Activated CD4-positive, alpha-beta T cell treated with anti-CD3 and anti-CD28 coated beads, Interleukin-2, amount 10 ng/mL, durations not matched to agents 7 days and 5 days (primary cell): Measurements from ENCODE around the gene SAMD1. TPM values are rescaled to one million over a fixed set of nuclear protein-coding genes. Genes with fewer than 3 reads are reported as not detected.

Experiments used
- CTCF ChIA-PET: fragments of 350-600 bp; sonication (Branson Sonifier 250); formaldehyde crosslinking; loops from one replicate; lab custom pipeline; 2021; ENCODE audit warnings: antibody characterized with exemption; lab: Charles Lee
- POLR2A ChIA-PET: fragments of 350-600 bp; sonication (Branson Sonifier 250); formaldehyde crosslinking; loops from one replicate; lab custom pipeline; 2021; ENCODE audit warnings: antibody characterized with exemption; lab: Charles Lee
- DNase-seq: peaks from one replicate; pipeline ENCODE4 v3.0.0-alpha.2; 2020
- H3K27ac Mint-ChIP-seq: one replicate; pipeline ENCODE4 v1.8.0; 2021; ENCODE audit warnings: mild to moderate bottlenecking, moderate library complexity, mixed read lengths
- H3K27me3 Mint-ChIP-seq: one replicate; pipeline ENCODE4 v1.8.0; 2021; ENCODE audit warnings: mixed read lengths
- H3K36me3 Mint-ChIP-seq: one replicate; pipeline ENCODE4 v1.8.0; 2021; ENCODE audit warnings: low read depth, mixed read lengths
- H3K4me1 Mint-ChIP-seq: one replicate; pipeline ENCODE4 v1.8.0; 2021; ENCODE audit warnings: mixed read lengths
- H3K4me3 Mint-ChIP-seq: one replicate; pipeline ENCODE4 v1.8.0; 2021; ENCODE audit warnings: mild to moderate bottlenecking, moderate library complexity, mixed read lengths
- H3K9me3 Mint-ChIP-seq: one replicate; pipeline ENCODE4 v1.8.0; 2021; ENCODE audit warnings: mixed read lengths
- total RNA-seq, 2 experiments: library from RNA; stranded (reverse); gene quantifications; one replicate each; pipeline ENCODE4 v1.2.3, GENCODE V29; 2021

SAMD1 gene
- total RNA-seq, 2 experiments from 2014 or later: 80.7 to 84.5 TPM

GRCh38 chr19:14096272-14096992, 5.9 kb upstream of the SAMD1 start:
- ChIA-PET POLR2A (no interaction called here), CTCF (interaction anchor here (0.6 to 1.3 kb wide), 2 partner anchors 11 to 34 kb away, joined by 3 read pairs; no protein-coding TSS in a partner anchor)
- Mint-ChIP-seq H3K4me1 (peaks cover 14% of the 10 kb centered on the region), H3K27me3 (no peaks in the 10 kb centered on the region), H3K27ac (no peak overlapping the region), H3K36me3 (peaks cover 29% of the 10 kb centered on the region), H3K4me3 (no peak overlapping the region), H3K9me3 (peaks cover 9% of the 10 kb centered on the region)
- DNase-seq: no peak

DNA sequence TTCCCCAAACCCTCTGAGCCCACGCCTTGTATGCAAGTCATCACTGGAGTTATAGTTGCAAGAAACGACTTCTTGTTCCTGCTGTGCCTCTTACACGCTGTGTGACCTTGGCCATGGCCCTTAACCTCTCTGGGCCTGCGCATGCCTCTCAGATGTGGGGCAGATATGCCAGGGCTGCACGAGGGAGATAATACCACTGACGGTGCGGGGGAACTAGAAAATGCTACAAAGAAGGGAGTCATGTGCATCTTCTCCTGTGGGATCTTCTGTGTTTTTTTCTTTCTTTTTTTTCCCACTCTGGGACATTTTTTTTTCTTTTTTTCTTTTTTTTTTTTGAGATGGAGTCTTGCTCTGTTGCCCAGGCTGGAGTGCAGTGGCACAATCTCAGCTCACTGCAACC, 4.3 kb upstream of the SAMD1 start:
- DNase-seq: no peak
- Mint-ChIP-seq H3K27me3 (no peaks in the 10 kb centered on the region), H3K27ac (no peak overlapping the region), H3K9me3 (peaks cover 9% of the 10 kb centered on the region), H3K4me1 (peaks cover 14% of the 10 kb centered on the region), H3K36me3 (peaks cover 25% of the 10 kb centered on the region), H3K4me3 (no peak overlapping the region)
- ChIA-PET POLR2A (no interaction called here), CTCF (interaction anchor here (0.8 to 2.3 kb wide), 4 partner anchors 18 to 113 kb away, joined by 3 to 11 read pairs (median 5); partner anchors contain the start of genes ASF1B and MISP3)

- no peaks in the 10 kb centered on the region for H3K27me3 Mint-ChIP-seq
- ChIA-PET POLR2A (interaction anchor here (0.5 kb wide), 1 partner anchor 123 kb away, joined by 4 read pairs; no protein-coding TSS in a partner anchor), CTCF (interaction anchor here (1.8 to 2.3 kb wide), 2 partner anchors 20 to 43 kb away, joined by 6 to 11 read pairs; partner anchors contain the start of gene ASF1B)
- peaks cover 24% of the 10 kb centered on the region for H3K4me1 Mint-ChIP-seq
- H3K9me3 Mint-ChIP-seq: peaks cover 9% of the 10 kb centered on the region
- no peak for DNase-seq
- H3K27ac Mint-ChIP-seq: peak overlapping the region; percentile 61
- H3K4me3 Mint-ChIP-seq: peak overlapping the region; percentile 45
- peaks cover 34% of the 10 kb centered on the region for H3K36me3 Mint-ChIP-seq
These were observed 2.7 kb upstream of the SAMD1 start for GRCh38 chr19:14093117-14093823.

- H3K27me3 Mint-ChIP-seq: no peaks in the 10 kb centered on the region
- peak; percentile 65 for DNase-seq
- POLR2A ChIA-PET: interaction anchor here (0.5 kb wide), 1 partner anchor 1360 kb away, joined by 5 read pairs; no protein-coding TSS in a partner anchor
These were observed 1.4 kb upstream of the SAMD1 start for GRCh38 chr19:14091813-14092462.

GRCh38 chr19:14091081-14091812, 696 bp upstream of the SAMD1 start:
- CTCF ChIA-PET: interaction anchor here (0.8 to 1.7 kb wide), 4 partner anchors 21 to 211 kb away, joined by 3 to 4 read pairs (median 3); partner anchors contain the start of gene ASF1B
- Mint-ChIP-seq H3K36me3 (peaks cover 30% of the 10 kb centered on the region), H3K9me3 (peaks cover 9% of the 10 kb centered on the region), H3K4me1 (peaks cover 30% of the 10 kb centered on the region), H3K27me3 (no peaks in the 10 kb centered on the region), H3K4me3 (peak overlapping the region; percentile 95), H3K27ac (peak overlapping the region; percentile 98)
- POLR2A ChIA-PET: interaction anchor here (0.5 kb wide), 1 partner anchor 1359 kb away, joined by 5 read pairs; no protein-coding TSS in a partner anchor
- DNase-seq: peak; percentile 51

More at GRCh38 chr19:14091813-14092462, 1.4 kb upstream of the SAMD1 start:
- peaks cover 30% of the 10 kb centered on the region for H3K4me1 Mint-ChIP-seq
- peak overlapping the region; percentile 95 for H3K4me3 Mint-ChIP-seq
- H3K27ac Mint-ChIP-seq: peak overlapping the region; percentile 98
- CTCF ChIA-PET: interaction anchor here (0.8 to 1.7 kb wide), 4 partner anchors 20 to 211 kb away, joined by 3 to 4 read pairs (median 3); partner anchors contain the start of gene ASF1B
- H3K36me3 Mint-ChIP-seq: peaks cover 34% of the 10 kb centered on the region
- H3K9me3 Mint-ChIP-seq: peaks cover 9% of the 10 kb centered on the region

- Mint-ChIP-seq H3K4me1 (peaks cover 30% of the 10 kb centered on the region), H3K9me3 (peaks cover 9% of the 10 kb centered on the region), H3K27me3 (no peaks in the 10 kb centered on the region), H3K4me3 (peak overlapping the region; percentile 80), H3K27ac (peak overlapping the region; percentile 76), H3K36me3 (peaks cover 30% of the 10 kb centered on the region)
- DNase-seq: peak; percentile 41
- POLR2A ChIA-PET: interaction anchor here (1.0 kb wide), 1 partner anchor 47 kb away, joined by 3 read pairs; no protein-coding TSS in a partner anchor
- CTCF ChIA-PET: interaction anchor here (1.0 kb wide), 1 partner anchor 228 kb away, joined by 3 read pairs; no protein-coding TSS in a partner anchor
These were observed 666 bp downstream of the SAMD1 start for GRCh38 chr19:14089662-14090508.

DNA sequence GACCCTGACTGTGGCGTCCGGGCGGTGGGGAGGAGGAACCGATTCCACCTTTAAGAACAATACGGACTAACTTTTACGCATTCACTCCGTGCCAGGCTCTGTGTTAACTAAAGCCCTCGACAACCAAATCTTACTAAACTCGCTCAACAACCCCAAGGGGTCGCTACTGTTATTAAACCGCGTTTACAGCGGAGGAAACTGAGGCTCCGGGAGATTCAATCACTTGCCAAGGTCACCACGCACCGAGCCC, 1.2 kb downstream of the SAMD1 start:
- H3K27ac Mint-ChIP-seq: peak overlapping the region; percentile 76
- POLR2A ChIA-PET: no interaction called here

DNA sequence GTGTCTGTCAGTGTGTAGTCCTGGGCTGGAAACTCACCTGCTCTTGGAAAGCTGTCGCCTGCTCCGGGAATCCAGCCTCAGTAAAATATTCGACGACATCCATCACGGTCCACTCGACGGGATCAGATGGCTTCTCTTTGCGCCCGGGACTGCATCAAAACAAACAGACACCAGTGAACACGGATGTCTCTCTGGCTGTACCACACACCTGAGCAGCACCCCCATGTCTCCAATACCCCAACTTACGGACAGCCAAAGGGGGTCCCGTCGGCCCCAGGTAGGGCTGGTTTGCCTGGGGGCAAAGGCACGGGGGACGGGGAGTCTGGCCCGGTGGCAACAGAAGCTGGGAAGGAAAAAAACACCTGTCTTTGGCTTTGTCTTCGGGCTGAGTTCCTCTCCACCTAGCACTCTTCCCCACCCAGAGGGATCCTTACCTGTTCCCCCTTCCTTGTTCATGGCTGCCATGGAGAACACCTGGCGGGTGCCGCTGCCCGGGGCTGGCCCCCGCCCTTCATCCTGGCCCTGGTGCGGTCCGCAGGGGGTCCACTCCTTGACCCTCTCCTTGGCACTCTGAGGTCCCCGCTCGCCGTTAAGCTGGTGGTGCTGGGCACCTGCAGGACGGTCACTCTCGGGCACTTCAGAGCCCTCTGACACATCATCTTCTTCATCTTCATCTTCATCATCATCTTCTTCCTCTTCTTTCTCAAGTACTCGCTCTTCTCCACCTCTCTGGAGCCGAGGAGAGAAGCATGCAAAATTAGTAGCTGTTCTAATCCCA, 1.7 kb downstream of the SAMD1 start:
- peaks cover 27% of the 10 kb centered on the region for H3K4me1 Mint-ChIP-seq
- peak overlapping the region; percentile 80 for H3K4me3 Mint-ChIP-seq
- POLR2A ChIA-PET: no interaction called here
- no peak for DNase-seq
- CTCF ChIA-PET: no interaction called here
- peaks cover 9% of the 10 kb centered on the region for H3K9me3 Mint-ChIP-seq
- H3K27ac Mint-ChIP-seq: peak overlapping the region; percentile 76
- no peaks in the 10 kb centered on the region for H3K27me3 Mint-ChIP-seq
- H3K36me3 Mint-ChIP-seq: peaks cover 30% of the 10 kb centered on the region

More for the DNA sequence above, 1.2 kb downstream of the SAMD1 start:
- Mint-ChIP-seq H3K4me1 (peaks cover 27% of the 10 kb centered on the region), H3K4me3 (peak overlapping the region; percentile 80), H3K9me3 (peaks cover 9% of the 10 kb centered on the region), H3K36me3 (peaks cover 30% of the 10 kb centered on the region), H3K27me3 (no peaks in the 10 kb centered on the region)
- no peak for DNase-seq
- CTCF ChIA-PET: no interaction called here

- ChIA-PET CTCF (no interaction called here), POLR2A (no interaction called here)
- Mint-ChIP-seq H3K27me3 (no peaks in the 10 kb centered on the region), H3K4me1 (peaks cover 25% of the 10 kb centered on the region), H3K9me3 (no peaks in the 10 kb centered on the region), H3K36me3 (peaks cover 15% of the 10 kb centered on the region), H3K4me3 (no peak overlapping the region), H3K27ac (no peak overlapping the region)
- DNase-seq: no peak
These were observed 4.5 kb downstream of the SAMD1 start for GRCh38 chr19:14086098-14086497.

GRCh38 chr19:14085309-14085995, 5.1 kb downstream of the SAMD1 start, which contains the start of gene C19orf67:
Gene C19orf67 (minus strand): TSS chr19:14085783. CDS start chr19:14085627, 156 bp downstream.
- H3K4me3 Mint-ChIP-seq: no peak within 1 kb of the TSS
- POLR2A ChIA-PET: no interaction called here
- no peaks in the 10 kb centered on the region for H3K9me3 Mint-ChIP-seq
- no peaks in the 10 kb centered on the region for H3K27me3 Mint-ChIP-seq
- DNase-seq: no peak
- CTCF ChIA-PET: interaction anchor here (1.3 to 2.6 kb wide), 2 partner anchors 13 to 205 kb away, joined by 3 to 15 read pairs; partner anchors contain the start of gene MISP3
- H3K4me1 Mint-ChIP-seq: peaks cover 31% of the 10 kb centered on the region
- peaks cover 15% of the 10 kb centered on the region for H3K36me3 Mint-ChIP-seq
- no peak within 1 kb of the TSS for H3K27ac Mint-ChIP-seq
